ENCODE measurements around the gene MAP3K13. TPM values are rescaled to one million over a fixed set of nuclear protein-coding genes. Genes with fewer than 3 reads are reported as not detected.

MAP3K13 gene
- total and polyA plus RNA-seq, 10 donors = 13.2 to 20.9 (median 16.3) TPM

GRCh38 chr3:185322101-185322719 lies 40.7 kb upstream of the MAP3K13 start:
- intact Hi-C loops (cut with DNase I; ENCODE audit: low total_unique reads) = no loop called here
- no peak overlapping the region for H3K4me3 ChIP-seq
- no peaks in the 10 kb centered on the region for H3K9me3 ChIP-seq
- WGBS, 5 donors = 85 to 92% (median 87%) methylated on average over 5 of the region's 5 CpGs
- no peaks in the 10 kb centered on the region for H3K27me3 ChIP-seq (replicated peaks in 1 of 7)
- DNase-seq = no peak
- H3K27ac ChIP-seq = peak overlapping the region in 1 of 8 donors; percentile 19
- H3K4me1 ChIP-seq = peaks cover 0 to 14% (median 3%) of the 10 kb centered on the region in 6 donors
- H3K36me3 ChIP-seq = no peaks in the 10 kb centered on the region
- no peak for TF ChIP-seq POLR2AphosphoS5 (IDR thresholded peaks at IDR 0.05)
- TF ChIP-seq POLR2A (IDR thresholded peaks at IDR 0.05) = no peak

- intact Hi-C loops (cut with DNase I; ENCODE audit: low total_unique reads) = no loop called here
- no peak for TF ChIP-seq POLR2AphosphoS5 (IDR thresholded peaks at IDR 0.05)
- TF ChIP-seq CTCF (IDR thresholded peaks at IDR 0.05 in 8 of 11, conservative IDR thresholded peaks at IDR 0.05 in 3 of 11) = no peak
- TF ChIP-seq POLR2A (IDR thresholded peaks at IDR 0.05) = no peak
- no peak for DNase-seq
- H3K27me3 ChIP-seq (replicated peaks in 1 of 7) = no peaks in the 10 kb centered on the region
- no peak overlapping the region for H3K4me3 ChIP-seq
- H3K36me3 ChIP-seq = no peaks in the 10 kb centered on the region
- 82 to 94% (median 91%) methylated on average over 8 of the region's 8 CpGs for WGBS, 5 donors
- no peak overlapping the region for H3K27ac ChIP-seq
- H3K9me3 ChIP-seq = no peaks in the 10 kb centered on the region
- H3K4me1 ChIP-seq = peaks cover 0 to 19% (median 0%) of the 10 kb centered on the region in 6 donors
These were observed 36.8 kb upstream of the MAP3K13 start for GRCh38 chr3:185325946-185326791.

GRCh38 chr3:185327062-185327461 lies 35.9 kb upstream of the MAP3K13 start:
- intact Hi-C loops (cut with DNase I; ENCODE audit: low total_unique reads) = no loop called here

More at GRCh38 chr3:185327062-185327461, 35.9 kb upstream of the MAP3K13 start:
- no peak for TF ChIP-seq POLR2AphosphoS5 (IDR thresholded peaks at IDR 0.05)
- no peak for TF ChIP-seq POLR2A (IDR thresholded peaks at IDR 0.05)
- no peak for TF ChIP-seq CTCF (IDR thresholded peaks at IDR 0.05 in 8 of 11, conservative IDR thresholded peaks at IDR 0.05 in 3 of 11)
- Histone ChIP-seq H3K4me3 (no peak overlapping the region), H3K27ac (no peak overlapping the region), H3K9me3 (no peaks in the 10 kb centered on the region), H3K4me1 (peaks cover 0 to 27% (median 3%) of the 10 kb centered on the region in 6 donors), H3K27me3 (replicated peaks in 1 of 7) (no peaks in the 10 kb centered on the region), H3K36me3 (no peaks in the 10 kb centered on the region)
- WGBS, 5 donors = 73 to 87% (median 76%) methylated on average over 6 of the region's 6 CpGs
- no peak for DNase-seq
